Fibroblast of lung (primary cell): Measurements from ENCODE around the gene SF1. TPM values are rescaled to one million over a fixed set of nuclear protein-coding genes. Genes with fewer than 3 reads are reported as not detected.

Source experiments
- DNase-seq, 2 donors: peaks; one replicate each; pipeline versions ENCODE4 v3.0.0 to v3.0.0-alpha.2; 2010; ENCODE audit warnings: low read depth in 2 of 2
- H2AFZ ChIP-seq: 2 replicates; pipeline ENCODE4 v1.5.1; 2012; ENCODE audit warnings: low read length, control low read depth, inconsistent platforms
- H3K27ac ChIP-seq: 2 replicates; pipeline ENCODE4 v1.5.1; 2011; ENCODE audit warnings: low read length, control low read depth; ENCODE audit not compliant: insufficient read depth
- H3K27me3 ChIP-seq: 2 replicates; pipeline ENCODE4 v1.5.1; 2011; ENCODE audit warnings: mild to moderate bottlenecking, low read length; ENCODE audit not compliant: control insufficient read depth, insufficient read depth
- H3K36me3 ChIP-seq: 2 replicates; pipeline ENCODE4 v1.5.1; 2011; ENCODE audit warnings: low read length; ENCODE audit not compliant: control insufficient read depth, insufficient read depth
- H3K4me1 ChIP-seq: 2 replicates; pipeline ENCODE4 v1.5.1; 2011; ENCODE audit warnings: low read length; ENCODE audit not compliant: control insufficient read depth, insufficient read depth; ENCODE audit errors: extremely low read depth
- H3K4me2 ChIP-seq: 2 replicates; pipeline ENCODE4 v1.5.1; 2011; ENCODE audit warnings: low read length, control low read depth; ENCODE audit not compliant: insufficient read depth; ENCODE audit errors: extremely low read depth
- H3K4me3 ChIP-seq, 4 experiments: fragments of 200-600 bp in 1 of 4; sonication (generic) in 1 of 4; replicated peaks in 1 of 4; 2 replicates each; pipeline ENCODE4 v1.5.1; 2011 to 2016; ENCODE audit warnings: low read length in 4 of 4, low read depth in 3 of 4, mild to moderate bottlenecking in 3 of 4, control low read depth in 2 of 4, inconsistent platforms in 1 of 4, mixed read lengths in 1 of 4; ENCODE audit not compliant: insufficient read depth in 1 of 4; ENCODE audit errors: control extremely low read depth in 1 of 4
- H3K79me2 ChIP-seq: 2 replicates; pipeline ENCODE4 v1.5.1; 2012; ENCODE audit warnings: mild to moderate bottlenecking, low read length, inconsistent platforms; ENCODE audit not compliant: control insufficient read depth, insufficient read depth
- H3K9ac ChIP-seq: 2 replicates; pipeline ENCODE4 v1.5.1; 2011; ENCODE audit warnings: mild to moderate bottlenecking, low read length, control low read depth; ENCODE audit not compliant: insufficient read depth
- H3K9me3 ChIP-seq: 2 replicates; pipeline ENCODE4 v1.5.1; 2012; ENCODE audit warnings: low read depth, low read length; ENCODE audit not compliant: control insufficient read depth, insufficient read depth
- H4K20me1 ChIP-seq: 2 replicates; pipeline ENCODE4 v1.5.1; 2011; ENCODE audit warnings: low read length; ENCODE audit not compliant: control insufficient read depth, insufficient read depth; ENCODE audit errors: extremely low read depth
- CTCF ChIP-seq, 2 donors: IDR thresholded peaks in 1 of 2; conservative IDR thresholded peaks in 1 of 2; 1 replicate in 1 of 2; 2 replicates in 1 of 2; pipeline ENCODE4 v1.5.1; 2011 to 2012; ENCODE audit warnings: low read length in 2 of 2, control low read depth in 1 of 2, inconsistent platforms in 1 of 2, low read depth in 1 of 2, mild to moderate bottlenecking in 1 of 2
- EZH2 ChIP-seq: IDR thresholded peaks from 2 replicates; pipeline ENCODE4 v1.5.1; 2012; ENCODE audit warnings: low read length, control low read depth, mild to moderate bottlenecking; ENCODE audit errors: missing control alignments
- polyA plus RNA-seq, 2 donors: library from polyadenylated mRNA; depleted of rRNA in 1 of 2; stranded (reverse) in 1 of 2; unstranded in 1 of 2; fragments of >200 nt; gene quantifications; 2 replicates each; pipeline ENCODE4 v1.2.1, GENCODE V29; 2011 to 2012; ENCODE audit warnings: missing spikeins in 1 of 2
- total RNA-seq: library from RNA; depleted of rRNA; stranded (reverse); fragments of >200 nt; gene quantifications from 2 replicates; pipeline ENCODE4 v1.2.1, GENCODE V29; 2014

SF1 gene
- total and polyA plus RNA-seq, 2 donors (not counting 1 experiment from before 2014, with no cell fraction given) = 78.9 to 105 TPM

- H3K9ac ChIP-seq = peak overlapping the region; percentile 63
- H3K79me2 ChIP-seq = no peaks in the 10 kb centered on the region
- no peak overlapping the region for H3K27ac ChIP-seq
- peak overlapping the region; percentile 81 for H2AFZ ChIP-seq
- peak overlapping the region; percentile 80 for H3K4me2 ChIP-seq
- no peaks in the 10 kb centered on the region for H3K9me3 ChIP-seq
- peaks cover 18% of the 10 kb centered on the region for H3K27me3 ChIP-seq
- H3K4me3 ChIP-seq = peak overlapping the region in 3 of 4 experiments; percentile 46 to 56 (median 48)
- DNase-seq = no peak
- peaks cover 22% of the 10 kb centered on the region for H3K4me1 ChIP-seq
- H4K20me1 ChIP-seq = no peaks in the 10 kb centered on the region
- TF ChIP-seq EZH2 = no peak
- TF ChIP-seq CTCF (conservative IDR thresholded peaks at IDR 0.05 in 1 of 2, IDR thresholded peaks at IDR 0.05 in 1 of 2; ENCODE audit: low read depth in 1 of 2, low read length in 2 of 2) = peak; percentile 53 to 65
- no peaks in the 10 kb centered on the region for H3K36me3 ChIP-seq
Observed at GRCh38 chr11:64742889-64743590, 35.3 kb downstream of the SF1 start.

GRCh38 chr11:64742087-64742888 is 36.1 kb downstream of the SF1 start:
- no peaks in the 10 kb centered on the region for H4K20me1 ChIP-seq
- DNase-seq = no peak
- H3K4me3 ChIP-seq = peak overlapping the region; percentile 16 to 56 (median 47)
- no peaks in the 10 kb centered on the region for H3K79me2 ChIP-seq
- no peaks in the 10 kb centered on the region for H3K36me3 ChIP-seq
- H3K27me3 ChIP-seq = peaks cover 18% of the 10 kb centered on the region
- peak overlapping the region; percentile 81 for H2AFZ ChIP-seq
- peaks cover 22% of the 10 kb centered on the region for H3K4me1 ChIP-seq
- H3K27ac ChIP-seq = no peak overlapping the region
- TF ChIP-seq EZH2 (no peak), CTCF (conservative IDR thresholded peaks at IDR 0.05 in 1 of 2, IDR thresholded peaks at IDR 0.05 in 1 of 2; ENCODE audit: low read depth in 1 of 2, low read length in 2 of 2) (no peak)
- H3K9me3 ChIP-seq = no peaks in the 10 kb centered on the region
- H3K9ac ChIP-seq = peak overlapping the region; percentile 46
- H3K4me2 ChIP-seq = peak overlapping the region; percentile 80

- Histone ChIP-seq H3K27ac (no peak overlapping the region), H3K27me3 (peaks cover 18% of the 10 kb centered on the region), H3K36me3 (no peaks in the 10 kb centered on the region), H2AFZ (no peak overlapping the region), H3K79me2 (no peaks in the 10 kb centered on the region), H3K9me3 (no peaks in the 10 kb centered on the region), H3K4me3 (no peak overlapping the region), H4K20me1 (no peaks in the 10 kb centered on the region), H3K9ac (no peak overlapping the region), H3K4me1 (peaks cover 22% of the 10 kb centered on the region), H3K4me2 (no peak overlapping the region)
- TF ChIP-seq EZH2 (no peak), CTCF (conservative IDR thresholded peaks at IDR 0.05 in 1 of 2, IDR thresholded peaks at IDR 0.05 in 1 of 2; ENCODE audit: low read depth in 1 of 2, low read length in 2 of 2) (no peak)
- DNase-seq = no peak
Observed at GRCh38 chr11:64741375-64742086, 36.8 kb downstream of the SF1 start.
